Fibroblast of the aortic adventitia (primary cell): ENCODE data around the gene DELE1. TPM values are rescaled to one million over a fixed set of nuclear protein-coding genes. Genes with fewer than 3 reads are reported as not detected.

Source experiments
- DNase-seq: peaks from one replicate; pipeline ENCODE4 v3.0.0-alpha.2; 2010; ENCODE audit warnings: low read depth
- H3K4me3 ChIP-seq: 2 replicates; pipeline ENCODE4 v1.5.1; 2011; ENCODE audit warnings: low read depth, mild to moderate bottlenecking, control low read depth, low read length, moderate library complexity
- total RNA-seq: library from RNA; depleted of rRNA; stranded (reverse); fragments of >200 nt; gene quantifications from 2 replicates; pipeline ENCODE4 v1.2.3, GENCODE V29; 2012; ENCODE audit warnings: low replicate concordance
- TF ChIP-seq, protein P1 (sequence below): IDR thresholded peaks from 2 replicates; pipeline ENCODE4 v1.5.1; 2011; ENCODE audit warnings: mild to moderate bottlenecking, low read length, control low read depth, inconsistent platforms; ENCODE audit not compliant: insufficient read depth

Gene DELE1
- total RNA-seq, 1 donor: 50.9 TPM

DNA sequence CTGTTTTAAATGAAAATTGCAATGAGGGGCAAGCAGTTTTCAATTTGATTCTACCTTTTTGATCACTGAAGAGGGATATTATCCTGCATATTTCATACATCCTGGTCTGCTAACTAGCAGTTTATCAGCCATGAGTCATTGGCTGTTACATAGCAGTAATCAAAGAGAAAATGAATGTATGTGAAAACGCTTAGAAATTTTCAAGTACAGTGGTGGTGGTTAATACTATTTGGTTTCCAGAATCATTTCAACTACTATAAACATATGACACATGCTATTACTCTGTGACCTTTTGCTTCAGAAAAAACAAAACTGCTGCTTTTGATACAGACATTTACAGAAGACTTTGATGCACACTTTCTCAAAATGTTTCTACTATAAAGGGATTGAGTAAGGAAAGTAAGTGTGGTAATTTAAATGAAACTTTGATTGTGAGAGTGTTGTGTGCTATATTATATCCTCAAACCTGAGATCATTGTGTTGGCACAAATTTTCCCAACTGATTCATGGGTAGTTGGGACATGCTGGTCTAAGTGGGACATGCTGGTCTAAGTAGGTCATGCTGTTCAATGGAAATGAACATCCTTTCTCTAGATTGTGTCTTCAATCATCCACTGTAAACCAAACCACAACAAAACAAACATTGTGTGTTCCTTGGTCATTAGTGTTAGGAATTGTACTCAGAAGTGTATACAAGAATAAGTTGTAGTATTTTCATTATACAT is 50.4 kb downstream of the DELE1 start:
- no peak overlapping the region for H3K4me3 ChIP-seq
- DNase-seq: peak; percentile 44
- TF ChIP-seq, protein P1, sequence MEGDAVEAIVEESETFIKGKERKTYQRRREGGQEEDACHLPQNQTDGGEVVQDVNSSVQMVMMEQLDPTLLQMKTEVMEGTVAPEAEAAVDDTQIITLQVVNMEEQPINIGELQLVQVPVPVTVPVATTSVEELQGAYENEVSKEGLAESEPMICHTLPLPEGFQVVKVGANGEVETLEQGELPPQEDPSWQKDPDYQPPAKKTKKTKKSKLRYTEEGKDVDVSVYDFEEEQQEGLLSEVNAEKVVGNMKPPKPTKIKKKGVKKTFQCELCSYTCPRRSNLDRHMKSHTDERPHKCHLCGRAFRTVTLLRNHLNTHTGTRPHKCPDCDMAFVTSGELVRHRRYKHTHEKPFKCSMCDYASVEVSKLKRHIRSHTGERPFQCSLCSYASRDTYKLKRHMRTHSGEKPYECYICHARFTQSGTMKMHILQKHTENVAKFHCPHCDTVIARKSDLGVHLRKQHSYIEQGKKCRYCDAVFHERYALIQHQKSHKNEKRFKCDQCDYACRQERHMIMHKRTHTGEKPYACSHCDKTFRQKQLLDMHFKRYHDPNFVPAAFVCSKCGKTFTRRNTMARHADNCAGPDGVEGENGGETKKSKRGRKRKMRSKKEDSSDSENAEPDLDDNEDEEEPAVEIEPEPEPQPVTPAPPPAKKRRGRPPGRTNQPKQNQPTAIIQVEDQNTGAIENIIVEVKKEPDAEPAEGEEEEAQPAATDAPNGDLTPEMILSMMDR: no peak

DNA sequence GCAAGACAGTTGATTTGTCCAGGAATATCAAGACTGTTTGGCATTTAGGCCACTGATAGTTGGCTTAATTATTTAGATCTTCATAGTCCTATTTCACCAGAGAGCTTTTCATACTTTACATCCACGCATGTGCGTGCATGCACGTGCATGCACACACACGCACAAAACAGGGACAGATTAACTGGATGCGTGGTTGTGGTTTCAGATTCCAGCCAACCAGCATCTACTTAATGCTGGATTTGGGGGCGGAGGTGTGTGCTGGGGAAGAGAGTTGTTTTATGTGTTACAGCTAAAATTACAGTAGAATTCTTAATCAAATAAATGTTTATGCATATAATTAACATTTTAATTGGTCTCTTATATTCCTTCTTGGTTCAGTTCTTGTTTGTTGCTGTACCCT is 52.5 kb downstream of the DELE1 start:
- TF ChIP-seq, protein P1: no peak
- DNase-seq: no peak
- no peak overlapping the region for H3K4me3 ChIP-seq

DNA sequence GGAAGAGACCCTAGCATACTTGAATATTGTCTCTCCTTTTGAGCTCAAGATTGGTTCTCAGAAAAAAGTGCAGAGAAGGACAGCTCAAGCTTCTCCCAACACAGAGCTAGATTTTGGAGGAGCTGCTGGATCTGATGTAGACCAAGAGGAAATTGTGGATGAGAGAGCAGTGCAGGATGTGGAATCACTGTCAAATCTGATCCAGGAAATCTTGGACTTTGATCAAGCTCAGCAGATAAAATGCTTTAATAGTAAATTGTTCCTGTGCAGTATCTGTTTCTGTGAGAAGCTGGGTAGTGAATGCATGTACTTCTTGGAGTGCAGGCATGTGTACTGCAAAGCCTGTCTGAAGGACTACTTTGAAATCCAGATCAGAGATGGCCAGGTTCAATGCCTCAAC is 54.7 kb downstream of the DELE1 start:
- H3K4me3 ChIP-seq: no peak overlapping the region
- TF ChIP-seq, protein P1: no peak
- DNase-seq: no peak

DNA sequence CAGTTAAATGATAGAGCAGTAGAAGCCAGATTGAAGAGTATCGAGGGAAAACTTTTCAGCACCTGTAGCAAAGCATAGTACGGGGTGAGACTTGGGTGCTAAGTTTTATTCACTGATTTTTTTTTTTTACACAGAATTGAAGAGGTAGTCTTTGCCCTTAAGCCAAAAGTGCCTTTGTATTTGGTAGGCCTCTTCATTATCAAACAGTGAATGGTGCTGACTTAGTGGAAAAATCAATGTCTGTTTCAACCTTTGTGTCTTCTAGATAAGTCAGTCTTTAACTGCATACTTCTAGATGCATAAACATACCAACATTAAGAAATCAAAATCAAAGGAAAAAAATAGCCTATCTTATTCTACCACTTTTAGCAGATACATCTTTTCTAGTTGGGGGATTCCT is 59.0 kb downstream of the DELE1 start:
- TF ChIP-seq, protein P1: no peak
- no peak for DNase-seq
- H3K4me3 ChIP-seq: no peak overlapping the region

DNA sequence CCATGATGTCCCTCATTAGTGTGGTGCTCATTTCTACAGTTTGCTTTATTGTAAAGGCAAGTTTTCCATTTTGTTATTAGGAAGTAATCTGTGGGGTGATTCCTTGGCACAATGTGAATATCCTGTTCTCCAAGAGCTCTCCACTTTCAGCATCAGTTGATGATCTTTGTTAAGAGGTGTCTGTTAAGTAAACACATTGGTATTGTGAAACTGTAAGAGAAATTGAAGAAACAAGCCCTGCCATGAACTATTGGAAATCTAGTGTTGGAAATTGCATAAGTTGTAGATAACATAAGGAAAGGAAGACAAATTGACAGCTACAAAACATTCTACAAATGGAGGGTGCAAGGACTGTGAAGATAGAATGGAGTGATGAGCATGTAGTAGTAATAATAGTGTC is 62.4 kb downstream of the DELE1 start:
- TF ChIP-seq, protein P1: no peak
- H3K4me3 ChIP-seq: no peak overlapping the region
- DNase-seq: no peak

GRCh38 chr5:141989720-141990119 is 66.0 kb downstream of the DELE1 start:
- DNase-seq: no peak
- TF ChIP-seq, protein P1: no peak
- no peak overlapping the region for H3K4me3 ChIP-seq

Other genes starting within 250 kb of the DELE1 start
- 2.6 and 6.2 TPM in 2 replicates for gene ARAP3, start 241.6 kb upstream of the DELE1 start, total RNA-seq
- gene PCDH1, start 45.5 kb upstream of the DELE1 start, total RNA-seq: 0.90 and 3.2 TPM in 2 replicates
- under 0.01 and 0.16 TPM in 2 replicates for gene PCDH12, start 34.3 kb downstream of the DELE1 start, total RNA-seq
- 80.3 and 93.6 TPM in 2 replicates for gene RNF14, start 45.2 kb downstream of the DELE1 start, total RNA-seq
- gene GNPDA1, start 89.2 kb downstream of the DELE1 start, total RNA-seq: 55.6 and 62.3 TPM in 2 replicates
- gene NDFIP1, start 184.9 kb downstream of the DELE1 start, total RNA-seq: 36.3 and 71.4 TPM in 2 replicates